GM12878 (cell line): Measurements from ENCODE around the gene RILPL2. TPM values are rescaled to one million over a fixed set of nuclear protein-coding genes. Genes with fewer than 3 reads are reported as not detected.
A peak's percentile ranks its signal among the peaks of the same experiment; 100 is the strongest.
"Not testable (repeated sequence)": the region's sequence is repeated elsewhere in the genome, so short reads cannot be mapped to it uniquely, and the experiment has no call there.

Source experiments
- ATAC-seq: fragments of 200-7000 bp; cut with Tn5 transposase; 3 replicates; pipeline ENCODE4 v1.9.1; 2020; ENCODE audit warnings: mild to moderate bottlenecking, moderate library complexity
- BruUV-seq: library from RNA; stranded (reverse); fragments of 400-500 nt; replicated peaks from 2 replicates; lab custom pipeline; 2021; lab: Mats Ljungman, UMichigan
- CTCF ChIA-PET: fragments of 300-600 bp; sonication (Branson Sonifier 250); formaldehyde crosslinking; extraction: SDS; loops from one replicate; lab custom pipeline; 2021; ENCODE audit warnings: inconsistent platforms; lab: Yijun Ruan, JAX
- POLR2A ChIA-PET: fragments of 350-600 bp; formaldehyde crosslinking; extraction: SDS; loops from one replicate; lab custom pipeline; 2021; ENCODE audit warnings: inconsistent platforms; lab: Charles Lee
- RAD21 ChIA-PET: fragments of 300-600 bp; sonication (Branson Sonifier 250); formaldehyde crosslinking; loops from one replicate; lab custom pipeline; 2023; ENCODE audit warnings: antibody characterized with exemption; ENCODE audit not compliant: unreplicated experiment; lab: Charles Lee
- SMC1A ChIA-PET: fragments of 300-600 bp; sonication (Branson Sonifier 250); formaldehyde crosslinking; loops from one replicate; lab custom pipeline; 2023; ENCODE audit not compliant: unreplicated experiment, uncharacterized antibody; lab: Charles Lee
- DNase-seq: peaks from one replicate; pipeline ENCODE4 v3.0.0-alpha.2; 2011; ENCODE audit warnings: low read depth, low spot score
- FAIRE-seq: peaks from 3 replicates; lab custom pipeline; 2011; peaks lifted over from hg19 to GRCh38; lab: Jason Lieb, UNC
- H2AFZ ChIP-seq: 2 replicates; pipeline ENCODE4 v1.6.0; 2011; ENCODE audit warnings: low read depth, low read length, control low read depth; ENCODE audit not compliant: control insufficient read depth
- H3K27ac ChIP-seq: 2 replicates; pipeline ENCODE4 v1.5.1; 2011; ENCODE audit warnings: control low read depth; ENCODE audit not compliant: control insufficient read depth, insufficient read depth
- H3K27me3 ChIP-seq, 2 experiments: replicated peaks in 1 of 2; 2 replicates each; pipeline versions ENCODE4 v1.6.0 to v1.6.1; 2011; ENCODE audit warnings: low read length in 1 of 2; ENCODE audit not compliant: control insufficient read depth in 2 of 2, insufficient read depth in 2 of 2
- H3K36me3 ChIP-seq, 2 experiments: 2 replicates each; pipeline ENCODE4 v1.5.1; 2011; ENCODE audit warnings: low read length in 1 of 2; ENCODE audit not compliant: control insufficient read depth in 2 of 2, insufficient read depth in 2 of 2
- H3K4me1 ChIP-seq: 2 replicates; pipeline ENCODE4 v1.6.1; 2011; ENCODE audit warnings: mild to moderate bottlenecking, low read length, moderate library complexity, mixed read lengths; ENCODE audit not compliant: control insufficient read depth, insufficient read depth
- H3K4me2 ChIP-seq: 2 replicates; pipeline ENCODE4 v1.6.0; 2011; ENCODE audit warnings: control low read depth; ENCODE audit not compliant: control insufficient read depth, insufficient read depth
- H3K4me3 ChIP-seq: fragments of 200-600 bp; sonication (generic); 2 replicates; pipeline ENCODE4 v1.5.1; 2016
- H3K79me2 ChIP-seq: 2 replicates; pipeline ENCODE4 v1.6.0; 2011; ENCODE audit warnings: low read length; ENCODE audit not compliant: control insufficient read depth, insufficient read depth
- H3K9ac ChIP-seq: 2 replicates; pipeline ENCODE4 v1.8.0; 2011; ENCODE audit warnings: low read length, control low read depth, mixed read lengths; ENCODE audit not compliant: control insufficient read depth, insufficient read depth
- H3K9me3 ChIP-seq: replicated peaks from 3 replicates; pipeline ENCODE4 v1.5.1; 2011; ENCODE audit warnings: mild to moderate bottlenecking, low read length; ENCODE audit not compliant: control insufficient read depth, insufficient read depth
- H4K20me1 ChIP-seq: 2 replicates; pipeline ENCODE4 v1.6.0; 2011; ENCODE audit not compliant: control insufficient read depth, insufficient read depth
- HCFC1 ChIP-seq: fragments of 150-350 bp; IDR thresholded peaks from 2 replicates; pipeline ENCODE4 v1.6.1; 2014; ENCODE audit warnings: low read length
- NFIC ChIP-seq: IDR thresholded peaks from 2 replicates; pipeline ENCODE4 v1.6.1; 2012; ENCODE audit warnings: low read depth, mild to moderate bottlenecking, inconsistent platforms, low read length, moderate library complexity
- SMAD5 ChIP-seq: IDR thresholded peaks from 2 replicates; pipeline ENCODE4 v1.6.1; 2016; ENCODE audit warnings: antibody characterized with exemption, low read depth
- TCF12 ChIP-seq: IDR thresholded peaks from 2 replicates; pipeline ENCODE4 v1.6.1; 2011; ENCODE audit warnings: low read depth, mild to moderate bottlenecking, low read length
- ZNF384 ChIP-seq: IDR thresholded peaks from 2 replicates; pipeline ENCODE4 v1.6.1; 2012; ENCODE audit warnings: low read depth, mild to moderate bottlenecking, low read length, improper control_type of control experiment, borderline replicate concordance
- WGBS: methylation state at CpG from one replicate; pipeline ENCODE4 v1.1.6; 2016; ENCODE audit warnings: low lambda C conversion rate; ENCODE audit not compliant: insufficient replicate concordance, insufficient coverage; ENCODE audit errors: missing lambda C conversion rate; 5-methylcytosine and 5-hydroxymethylcytosine counted together
- in situ Hi-C: fragments of 300-500 bp; cut with MboI; formaldehyde crosslinking; loops from 9 replicates; pipeline ENCODE4 v1.14.3; 2018; ENCODE audit warnings: mixed read lengths
- intact Hi-C: fragments of 100-400 bp; cut with micrococcal nuclease; formaldehyde crosslinking; loops from one replicate; pipeline ENCODE4 v1.14.2; 2022; ENCODE audit not compliant: unreplicated experiment
- polyA plus RNA-seq, 11 experiments: library from polyadenylated mRNA; depleted of rRNA in 4 of 11; unstranded in 6 of 11; stranded (reverse) in 5 of 11; fragments of >200 nt; fragmentation: Nextera tagmentation in 4 of 11; fragmentation: Illumina TruSeq in 1 of 11; extraction: Ambion mirVana in 4 of 11; extraction: Trizol in 1 of 11; gene quantifications; 1 replicate in 1 of 11; 2 replicates in 10 of 11; pipeline versions ENCODE4 v1.2.1 to v1.2.3, GENCODE V29; 2011 to 2016; ENCODE audit warnings: inconsistent platforms in 2 of 11, missing spikeins in 2 of 11, low read depth in 1 of 11
- total RNA-seq, 4 experiments: library from RNA; depleted of rRNA in 3 of 4; stranded (reverse); fragments of >200 nt in 3 of 4; fragmentation: Illumina TruSeq in 1 of 4; extraction: Trizol in 1 of 4; gene quantifications; 2 replicates each; pipeline versions ENCODE4 v1.2.1 to v1.2.3, GENCODE V29; 2013 to 2021
- TF ChIP-seq, protein P1 (sequence below): fragments of 450-650 bp; IDR thresholded peaks from 2 replicates; pipeline ENCODE4 v1.6.1; 2016; ENCODE audit warnings: mild to moderate bottlenecking, moderate library complexity, borderline replicate concordance

Gene RILPL2
- total and polyA plus RNA-seq, 10 of the 15 experiments (the other 5 are each of a cell fraction or from before 2014, with no cell fraction given) = 3.5 to 38.5 (median 19.7) TPM

DNA sequence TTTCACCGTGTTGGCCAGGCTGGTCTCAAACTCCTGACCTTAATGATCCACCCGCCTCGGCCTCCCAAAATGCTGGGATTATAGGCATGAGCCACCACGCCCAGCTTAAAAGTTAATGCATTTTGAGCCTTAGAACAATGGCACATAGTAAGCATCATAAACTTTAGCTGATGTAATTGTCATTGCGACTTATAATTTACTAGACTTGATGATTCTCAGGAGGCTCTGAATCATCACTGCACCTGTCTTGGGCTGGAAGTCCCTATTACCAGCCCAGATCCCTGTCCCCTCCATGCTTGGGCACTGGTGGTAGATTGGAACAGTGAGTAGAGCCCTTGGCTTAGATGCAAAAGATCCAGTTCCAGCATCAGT, 26.5 kb downstream of the RILPL2 start:
- Histone ChIP-seq H4K20me1 (no peaks in the 10 kb centered on the region), H2AFZ (no peak overlapping the region), H3K9me3 (no peaks in the 10 kb centered on the region), H3K9ac (no peak overlapping the region), H3K27ac (no peak overlapping the region), H3K4me3 (no peak overlapping the region), H3K4me1 (no peaks in the 10 kb centered on the region; the same call in 1 of the 2 replicates), H3K36me3 (peaks cover 10 to 11% of the 10 kb centered on the region in 2 experiments; a peak in 3 of 4 replicates), H3K27me3 (no peaks in the 10 kb centered on the region), H3K79me2 (no peaks in the 10 kb centered on the region), H3K4me2 (no peak overlapping the region)
- BruUV-seq = TSS peak; percentile 23
- no peak for TF ChIP-seq ZNF384
- TF ChIP-seq TCF12 = no peak
- no peak for TF ChIP-seq NFIC
- TF ChIP-seq, protein P1, sequence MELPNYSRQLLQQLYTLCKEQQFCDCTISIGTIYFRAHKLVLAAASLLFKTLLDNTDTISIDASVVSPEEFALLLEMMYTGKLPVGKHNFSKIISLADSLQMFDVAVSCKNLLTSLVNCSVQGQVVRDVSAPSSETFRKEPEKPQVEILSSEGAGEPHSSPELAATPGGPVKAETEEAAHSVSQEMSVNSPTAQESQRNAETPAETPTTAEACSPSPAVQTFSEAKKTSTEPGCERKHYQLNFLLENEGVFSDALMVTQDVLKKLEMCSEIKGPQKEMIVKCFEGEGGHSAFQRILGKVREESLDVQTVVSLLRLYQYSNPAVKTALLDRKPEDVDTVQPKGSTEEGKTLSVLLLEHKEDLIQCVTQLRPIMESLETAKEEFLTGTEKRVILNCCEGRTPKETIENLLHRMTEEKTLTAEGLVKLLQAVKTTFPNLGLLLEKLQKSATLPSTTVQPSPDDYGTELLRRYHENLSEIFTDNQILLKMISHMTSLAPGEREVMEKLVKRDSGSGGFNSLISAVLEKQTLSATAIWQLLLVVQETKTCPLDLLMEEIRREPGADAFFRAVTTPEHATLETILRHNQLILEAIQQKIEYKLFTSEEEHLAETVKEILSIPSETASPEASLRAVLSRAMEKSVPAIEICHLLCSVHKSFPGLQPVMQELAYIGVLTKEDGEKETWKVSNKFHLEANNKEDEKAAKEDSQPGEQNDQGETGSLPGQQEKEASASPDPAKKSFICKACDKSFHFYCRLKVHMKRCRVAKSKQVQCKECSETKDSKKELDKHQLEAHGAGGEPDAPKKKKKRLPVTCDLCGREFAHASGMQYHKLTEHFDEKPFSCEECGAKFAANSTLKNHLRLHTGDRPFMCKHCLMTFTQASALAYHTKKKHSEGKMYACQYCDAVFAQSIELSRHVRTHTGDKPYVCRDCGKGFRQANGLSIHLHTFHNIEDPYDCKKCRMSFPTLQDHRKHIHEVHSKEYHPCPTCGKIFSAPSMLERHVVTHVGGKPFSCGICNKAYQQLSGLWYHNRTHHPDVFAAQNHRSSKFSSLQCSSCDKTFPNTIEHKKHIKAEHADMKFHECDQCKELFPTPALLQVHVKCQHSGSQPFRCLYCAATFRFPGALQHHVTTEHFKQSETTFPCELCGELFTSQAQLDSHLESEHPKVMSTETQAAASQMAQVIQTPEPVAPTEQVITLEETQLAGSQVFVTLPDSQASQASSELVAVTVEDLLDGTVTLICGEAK = no peak
- no peak for TF ChIP-seq HCFC1
- no peak for TF ChIP-seq SMAD5
- DNase-seq = no peak
- intact Hi-C loops = no loop called here
- ChIA-PET POLR2A (interaction anchor here (0.6 kb wide), 1 partner anchor 65 kb away, joined by 6 read pairs; no protein-coding TSS in a partner anchor), SMC1A (interaction anchor here (0.6 to 1.3 kb wide), 4 partner anchors 10 to 126 kb away, joined by 4 to 5 read pairs (median 4); partner anchors contain the start of gene KMT5A), CTCF (interaction anchor here (1.4 kb wide), 1 partner anchor 171 kb away, joined by 5 read pairs; no protein-coding TSS in a partner anchor), RAD21 (interaction anchor here (0.7 to 1.8 kb wide), 5 partner anchors 21 to 351 kb away, joined by 3 to 5 read pairs (median 3); no protein-coding TSS in a partner anchor)
- WGBS = 96% methylated on average over 5 of the region's 5 CpGs
- in situ Hi-C loops = no loop called here
- ATAC-seq = no peak
- no peak for FAIRE-seq

DNA sequence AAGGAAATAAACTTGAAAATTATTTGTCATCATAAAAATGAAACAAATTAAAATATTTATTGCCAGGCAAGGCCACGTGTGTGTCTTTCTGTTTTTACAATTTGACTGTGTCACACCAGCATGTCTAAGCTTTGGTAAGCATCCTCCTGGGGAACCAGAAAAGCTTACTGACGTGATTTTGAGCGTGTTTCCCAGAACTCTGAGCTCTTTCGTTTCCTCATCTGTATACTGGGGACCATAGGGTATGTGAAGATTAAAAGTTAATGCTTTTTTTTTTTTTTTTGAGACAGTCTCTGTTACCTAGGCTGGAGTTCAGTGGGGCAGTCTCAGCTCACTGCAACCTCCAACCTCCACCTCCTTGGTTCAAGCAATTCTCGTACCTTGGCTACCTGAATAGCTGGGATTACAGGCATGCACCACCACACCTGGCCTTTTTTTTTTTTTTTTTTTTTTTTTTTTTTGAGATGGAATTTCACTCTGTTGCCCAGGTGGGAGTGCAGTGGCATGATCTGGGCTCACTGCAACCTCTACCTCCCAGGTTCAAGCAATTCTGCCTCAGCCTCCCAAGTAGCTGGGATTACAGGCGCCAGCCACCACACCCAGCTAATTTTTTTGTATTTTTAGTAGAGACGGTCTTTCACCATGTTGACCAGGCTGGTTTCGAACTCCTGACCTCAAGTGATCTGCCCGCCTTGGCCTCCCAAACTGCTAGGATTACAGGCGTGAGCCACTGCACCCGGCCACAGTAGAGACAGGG, 27.0 kb downstream of the RILPL2 start:
- SMC1A ChIA-PET = interaction anchor here (0.6 to 1.3 kb wide), 4 partner anchors 18 to 60 kb away, joined by 3 to 4 read pairs (median 4); no protein-coding TSS in a partner anchor
- H3K9me3 ChIP-seq, H3K4me1 ChIP-seq, H3K79me2 ChIP-seq, BruUV-seq, H2AFZ ChIP-seq, DNase-seq, H3K27me3 ChIP-seq, H4K20me1 ChIP-seq, H3K9ac ChIP-seq, in situ Hi-C loops, H3K4me2 ChIP-seq, FAIRE-seq, H3K27ac ChIP-seq, intact Hi-C loops, H3K4me3 ChIP-seq: not testable (repeated sequence)
- POLR2A ChIA-PET = interaction anchor here (0.6 to 1.0 kb wide), 2 partner anchors 14 to 66 kb away, joined by 4 to 6 read pairs; no protein-coding TSS in a partner anchor
- CTCF ChIA-PET = interaction anchor here (1.4 kb wide), 1 partner anchor 172 kb away, joined by 5 read pairs; no protein-coding TSS in a partner anchor
- RAD21 ChIA-PET = interaction anchor here (0.7 to 1.8 kb wide), 4 partner anchors 26 to 352 kb away, joined by 3 to 5 read pairs (median 3); no protein-coding TSS in a partner anchor
- H3K36me3 ChIP-seq = peaks cover 9 to 11% of the 10 kb centered on the region in 2 experiments; a peak in 3 of 4 replicates
- ATAC-seq = peak; percentile 56
- WGBS = 86% methylated on average over 11 of the region's 11 CpGs
